GM21529 (cell line): ENCODE data around the gene CLDN24.

Source experiments
- ATAC-seq: cut with Tn5 transposase; IDR thresholded peaks from one replicate; pipeline ENCODE4 v1.9.1; 2021; ENCODE audit not compliant: unreplicated experiment

The CLDN24 gene

GRCh38 chr4:183322326-183322725, at the start of gene CLDN24:
Gene CLDN24 (minus strand): TSS chr4:183322426. CDS start chr4:183322426, 0 bp downstream.
- ATAC-seq, result no peak

GRCh38 chr4:183370786-183371185, 48.6 kb upstream of the CLDN24 start:
- ATAC-seq, result no peak

- ATAC-seq, result no peak
Observed at GRCh38 chr4:183369073-183369472, 46.8 kb upstream of the CLDN24 start.

- no peak for ATAC-seq
Observed at GRCh38 chr4:183366206-183366835, 44.1 kb upstream of the CLDN24 start.

- no peak for ATAC-seq
Observed at GRCh38 chr4:183364025-183364424, 41.8 kb upstream of the CLDN24 start.

GRCh38 chr4:183362916-183363542, 40.8 kb upstream of the CLDN24 start:
- ATAC-seq, result no peak

- ATAC-seq, result no peak
Observed at GRCh38 chr4:183362036-183362435, 39.8 kb upstream of the CLDN24 start.

GRCh38 chr4:183360161-183360919, 38.1 kb upstream of the CLDN24 start:
- ATAC-seq, result no peak

GRCh38 chr4:183358215-183358755, 36.1 kb upstream of the CLDN24 start:
- no peak for ATAC-seq

GRCh38 chr4:183356931-183357675, 34.9 kb upstream of the CLDN24 start:
- ATAC-seq, result no peak

- ATAC-seq, result no peak
Observed at GRCh38 chr4:183356173-183356830, 34.1 kb upstream of the CLDN24 start.

- ATAC-seq, result no peak
Observed at GRCh38 chr4:183355405-183355804, 33.2 kb upstream of the CLDN24 start.

- ATAC-seq, result no peak
Observed at GRCh38 chr4:183354219-183354618, 32.0 kb upstream of the CLDN24 start.

GRCh38 chr4:183353557-183353956, 31.3 kb upstream of the CLDN24 start:
- ATAC-seq, result no peak

- no peak for ATAC-seq
Observed at GRCh38 chr4:183352546-183352945, 30.3 kb upstream of the CLDN24 start.

- ATAC-seq, result no peak
Observed at GRCh38 chr4:183350317-183351071, 28.3 kb upstream of the CLDN24 start.

- no peak for ATAC-seq
Observed at GRCh38 chr4:183349673-183350072, 27.4 kb upstream of the CLDN24 start.

- no peak for ATAC-seq
Observed at GRCh38 chr4:183348706-183349659, 26.8 kb upstream of the CLDN24 start.

GRCh38 chr4:183348136-183348535, 25.9 kb upstream of the CLDN24 start:
- no peak for ATAC-seq
